Breast epithelium (tissue), 4 donors: ENCODE results near the gene ELOVL5. TPM values are rescaled to one million over a fixed set of nuclear protein-coding genes. Genes with fewer than 3 reads are reported as not detected.
"Not testable (repeated sequence)": the region's sequence is repeated elsewhere in the genome, so short reads cannot be mapped to it uniquely, and the experiment has no call there.

Experiments used
- DNase-seq, 2 donors: peaks; one replicate each; pipeline ENCODE4 v3.0.0-alpha.2; 2019; ENCODE audit warnings: low spot score in 2 of 2
- H3K27ac ChIP-seq, 2 donors: fragments of 200-600 bp; sonication (generic) in 1 of 2; one replicate each; pipeline ENCODE4 v1.5.1; 2016 to 2019; ENCODE audit warnings: mild to moderate bottlenecking in 1 of 2
- H3K27me3 ChIP-seq, 2 donors: fragments of 200-600 bp; sonication (generic) in 1 of 2; one replicate each; pipeline versions ENCODE4 v1.5.1 to v1.6.0; 2017 to 2019; ENCODE audit warnings: control low read depth in 1 of 2, mild to moderate bottlenecking in 1 of 2
- H3K36me3 ChIP-seq: fragments of 200-600 bp; one replicate; pipeline ENCODE4 v1.5.1; 2019
- H3K4me1 ChIP-seq, 2 donors: fragments of 200-600 bp; sonication (generic); one replicate each; pipeline ENCODE4 v1.5.1; 2016 to 2019; ENCODE audit warnings: control low read depth in 1 of 2
- H3K4me3 ChIP-seq, 3 donors: fragments of 200-600 bp; sonication (generic); 1 replicate in 2 of 3; 2 replicates in 1 of 3; pipeline ENCODE4 v1.5.1; 2016 to 2019; ENCODE audit warnings: mild to moderate bottlenecking in 3 of 3, moderate library complexity in 2 of 3
- H3K9me3 ChIP-seq, 2 donors: fragments of 200-600 bp; sonication (generic) in 1 of 2; one replicate each; pipeline ENCODE4 v1.5.1; 2016 to 2019; ENCODE audit warnings: control low read depth in 1 of 2
- POLR2A ChIP-seq: fragments of 450-650 bp; IDR thresholded peaks from one replicate; pipeline ENCODE4 v1.6.1; 2016; ENCODE audit warnings: antibody characterized with exemption, mild to moderate bottlenecking, moderate library complexity
- POLR2AphosphoS5 ChIP-seq, 3 donors: sonication (generic); formaldehyde crosslinking; IDR thresholded peaks; one replicate each; pipeline ENCODE4 v1.6.1; 2017; ENCODE audit warnings: antibody characterized with exemption in 3 of 3
- intact Hi-C: fragments of 100-400 bp; cut with DNase I; formaldehyde crosslinking; loops from one replicate; pipeline ENCODE4 v1.15.1; 2023; ENCODE audit warnings: low total_unique reads
- total RNA-seq, 3 donors: library from RNA; depleted of rRNA; stranded (reverse); fragments of >200 nt; gene quantifications; one replicate each; pipeline ENCODE4 v1.1.0, GENCODE V29; 2016
- TF ChIP-seq, protein P1 (sequence below), 3 donors: fragments of 450-650 bp; IDR thresholded peaks; one replicate each; pipeline ENCODE4 v1.5.1; 2016 to 2017; ENCODE audit warnings: antibody characterized with exemption in 3 of 3, mild to moderate bottlenecking in 3 of 3, moderate library complexity in 3 of 3

The ELOVL5 gene
- total RNA-seq, 3 donors from 2014 or later = 245 to 427 (median 272) TPM

- Histone ChIP-seq H3K36me3 (no peaks in the 10 kb centered on the region), H3K9me3 (no peaks in the 10 kb centered on the region), H3K4me3 (no peak overlapping the region), H3K4me1 (no peaks in the 10 kb centered on the region), H3K27me3 (no peaks in the 10 kb centered on the region), H3K27ac (no peak overlapping the region)
- TF ChIP-seq POLR2AphosphoS5 (IDR thresholded peaks at IDR 0.05) (no peak), POLR2A (no peak)
- TF ChIP-seq, protein P1, sequence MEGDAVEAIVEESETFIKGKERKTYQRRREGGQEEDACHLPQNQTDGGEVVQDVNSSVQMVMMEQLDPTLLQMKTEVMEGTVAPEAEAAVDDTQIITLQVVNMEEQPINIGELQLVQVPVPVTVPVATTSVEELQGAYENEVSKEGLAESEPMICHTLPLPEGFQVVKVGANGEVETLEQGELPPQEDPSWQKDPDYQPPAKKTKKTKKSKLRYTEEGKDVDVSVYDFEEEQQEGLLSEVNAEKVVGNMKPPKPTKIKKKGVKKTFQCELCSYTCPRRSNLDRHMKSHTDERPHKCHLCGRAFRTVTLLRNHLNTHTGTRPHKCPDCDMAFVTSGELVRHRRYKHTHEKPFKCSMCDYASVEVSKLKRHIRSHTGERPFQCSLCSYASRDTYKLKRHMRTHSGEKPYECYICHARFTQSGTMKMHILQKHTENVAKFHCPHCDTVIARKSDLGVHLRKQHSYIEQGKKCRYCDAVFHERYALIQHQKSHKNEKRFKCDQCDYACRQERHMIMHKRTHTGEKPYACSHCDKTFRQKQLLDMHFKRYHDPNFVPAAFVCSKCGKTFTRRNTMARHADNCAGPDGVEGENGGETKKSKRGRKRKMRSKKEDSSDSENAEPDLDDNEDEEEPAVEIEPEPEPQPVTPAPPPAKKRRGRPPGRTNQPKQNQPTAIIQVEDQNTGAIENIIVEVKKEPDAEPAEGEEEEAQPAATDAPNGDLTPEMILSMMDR (IDR thresholded peaks at IDR 0.05) = no peak
- no peak for DNase-seq
- intact Hi-C loops = no loop called here
Measured at GRCh38 chr6:53352360-53352759, 3.6 kb upstream of the ELOVL5 start.

- no peaks in the 10 kb centered on the region for H3K27me3 ChIP-seq
- intact Hi-C loops = no loop called here
Measured at GRCh38 chr6:53349209-53349693, 501 bp upstream of the ELOVL5 start.

DNA sequence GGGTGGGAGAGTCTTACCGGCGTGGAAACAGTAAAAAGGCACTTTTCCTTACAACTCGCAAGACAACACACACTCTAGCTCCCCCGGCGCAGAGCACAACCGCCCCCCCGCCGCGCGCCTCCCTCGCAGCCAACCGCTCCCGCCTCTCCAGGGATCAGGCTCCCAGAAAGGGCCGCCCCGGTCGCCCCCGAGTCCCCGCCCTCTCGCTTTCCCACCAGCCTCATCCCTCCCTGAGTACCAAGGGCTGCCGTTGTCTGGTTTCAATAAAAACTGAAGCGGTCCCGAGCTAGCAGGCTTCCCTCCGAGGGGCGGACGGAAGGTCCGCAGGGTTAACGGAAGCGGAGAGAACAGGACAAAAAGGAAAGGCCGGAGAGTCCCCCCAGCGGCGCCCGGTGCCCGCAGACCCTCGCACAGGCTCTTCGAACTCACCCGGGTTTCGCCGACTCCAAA lies 804 bp downstream of the ELOVL5 start:
- intact Hi-C loops = no loop called here
- Histone ChIP-seq H3K4me3 (peak overlapping the region; percentile 85 to 99 (median 96)), H3K9me3 (no peaks in the 10 kb centered on the region), H3K36me3 (no peaks in the 10 kb centered on the region), H3K4me1 (no peaks in the 10 kb centered on the region), H3K27me3 (no peaks in the 10 kb centered on the region), H3K27ac (peak overlapping the region; percentile 97 to 99)
- peak; percentile 56 to 69 for DNase-seq
- no peak for TF ChIP-seq POLR2A
- TF ChIP-seq POLR2AphosphoS5 (IDR thresholded peaks at IDR 0.05) = no peak
- TF ChIP-seq, protein P1 (IDR thresholded peaks at IDR 0.05) = no peak

More at GRCh38 chr6:53349209-53349693, 501 bp upstream of the ELOVL5 start:
- peak overlapping the region; percentile 85 to 99 (median 96) for H3K4me3 ChIP-seq
- H3K27ac ChIP-seq = peak overlapping the region; percentile 97 to 99
- no peaks in the 10 kb centered on the region for H3K36me3 ChIP-seq
- no peak for DNase-seq
- no peaks in the 10 kb centered on the region for H3K9me3 ChIP-seq
- H3K4me1 ChIP-seq = no peaks in the 10 kb centered on the region
- TF ChIP-seq, protein P1 (IDR thresholded peaks at IDR 0.05) = no peak
- TF ChIP-seq POLR2AphosphoS5 (IDR thresholded peaks at IDR 0.05) (no peak), POLR2A (no peak)

DNA sequence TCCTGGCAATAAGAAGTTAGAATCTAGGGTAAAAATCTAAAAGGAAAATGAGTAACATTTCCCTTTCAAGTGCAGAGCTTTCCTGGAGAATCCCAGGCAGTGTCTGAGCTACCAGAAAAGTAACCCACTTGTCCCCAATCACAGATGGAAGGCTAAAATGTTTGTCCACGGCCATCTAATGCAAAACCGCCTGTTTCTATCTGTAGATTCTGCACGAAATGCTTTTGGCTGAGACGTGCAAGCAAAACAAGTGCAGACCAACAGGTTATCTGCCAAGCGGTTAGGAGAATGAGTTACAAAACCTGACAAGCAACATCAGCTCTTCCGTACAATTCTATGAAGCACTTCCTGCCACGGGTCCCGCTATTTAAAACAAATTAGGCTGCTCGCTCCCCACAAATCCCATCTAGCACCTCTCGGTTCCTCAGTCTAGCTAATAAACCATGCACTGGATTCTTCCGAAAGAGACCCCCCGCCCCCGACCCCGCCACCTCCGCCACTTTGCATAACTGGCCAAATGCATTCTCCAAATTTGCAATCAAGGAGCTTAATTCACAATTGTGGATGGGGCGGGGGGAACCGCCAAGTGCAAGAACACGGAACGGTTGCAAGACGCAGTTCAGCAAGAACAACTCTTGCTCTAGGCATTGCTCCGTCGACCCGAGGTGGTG lies 1.4 kb downstream of the ELOVL5 start:
- H3K9me3 ChIP-seq = no peaks in the 10 kb centered on the region
- H3K4me3 ChIP-seq = peak overlapping the region; percentile 85 to 99 (median 96)
- no peaks in the 10 kb centered on the region for H3K36me3 ChIP-seq
- H3K27me3 ChIP-seq = no peaks in the 10 kb centered on the region
- no peak for DNase-seq
- H3K4me1 ChIP-seq = no peaks in the 10 kb centered on the region
- H3K27ac ChIP-seq = peak overlapping the region; percentile 97 to 99
- intact Hi-C loops = no loop called here
- TF ChIP-seq, protein P1 (IDR thresholded peaks at IDR 0.05) = no peak
- TF ChIP-seq POLR2AphosphoS5 (IDR thresholded peaks at IDR 0.05) (no peak), POLR2A (no peak)

DNA sequence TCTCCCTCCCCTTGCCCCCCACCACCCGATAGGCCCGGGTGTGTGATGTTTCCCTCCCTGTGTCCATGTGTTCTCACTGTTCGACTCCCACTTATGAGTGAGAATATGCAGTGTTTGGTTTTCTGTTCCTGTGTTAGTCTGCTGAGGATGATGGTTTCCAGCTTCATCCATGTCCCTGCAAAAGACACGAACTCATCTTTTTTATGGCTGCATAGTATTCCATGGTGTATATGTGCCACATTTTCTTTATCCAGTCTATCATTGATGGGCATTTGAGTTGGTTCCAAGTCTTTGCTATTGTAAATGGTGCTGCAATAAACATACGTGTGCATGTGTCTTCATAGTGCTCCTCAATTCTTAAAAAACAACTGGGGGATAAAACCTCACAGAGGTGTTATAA lies 2.7 kb downstream of the ELOVL5 start:
- H3K36me3 ChIP-seq, DNase-seq, H3K4me1 ChIP-seq, H3K27me3 ChIP-seq, intact Hi-C loops, H3K27ac ChIP-seq, H3K9me3 ChIP-seq: not testable (repeated sequence)
- peak overlapping the region in 2 of 3 donors; percentile 17 to 99 for H3K4me3 ChIP-seq
